ENCODE data around the gene RUNX2. TPM values are rescaled to one million over a fixed set of nuclear protein-coding genes. Genes with fewer than 3 reads are reported as not detected.
"Not testable (repeated sequence)": the region's sequence is repeated elsewhere in the genome, so short reads cannot be mapped to it uniquely, and the experiment has no call there.

The RUNX2 gene
- total RNA-seq, 2 experiments from 2014 or later = 5.1 to 6.3 TPM

DNA sequence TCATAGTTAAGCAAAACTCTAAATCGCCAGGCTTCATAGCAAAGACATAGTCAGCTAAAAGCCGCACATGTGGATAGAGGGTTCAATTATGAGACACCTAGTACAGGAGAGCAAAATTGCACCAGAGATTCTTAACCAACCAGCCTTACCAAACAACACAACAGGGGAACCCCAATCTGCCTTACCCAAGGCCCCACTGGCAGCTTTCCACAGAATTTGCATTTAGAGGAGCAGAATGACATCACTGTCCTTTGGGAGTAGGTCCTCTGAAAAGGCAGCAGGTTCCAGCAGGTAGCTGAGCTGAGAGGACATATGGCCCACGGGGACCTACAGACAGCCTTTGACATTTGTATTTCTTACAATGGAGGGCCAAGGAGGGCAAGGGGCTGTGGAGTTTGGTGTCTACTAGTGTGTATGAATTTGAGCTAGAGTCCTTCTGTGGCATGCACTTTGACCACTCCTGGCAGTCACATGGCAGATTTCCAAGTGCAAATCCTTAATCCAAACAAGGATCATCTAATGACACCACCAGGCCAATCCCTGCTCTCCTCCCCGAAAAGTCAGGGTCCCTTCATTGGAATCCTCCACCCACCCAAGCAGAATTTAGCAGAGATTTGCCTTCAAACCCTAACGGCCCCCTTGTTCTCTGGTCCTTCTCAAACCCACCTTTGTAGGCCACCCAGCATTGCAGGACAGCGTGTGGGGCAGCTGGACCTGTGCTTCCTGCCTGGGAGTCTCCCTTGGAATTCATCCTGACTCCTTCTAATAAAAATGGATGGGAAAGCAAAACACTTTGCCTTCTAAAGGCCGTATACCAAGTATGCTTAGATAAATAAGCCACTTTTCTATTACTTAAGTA, 220.8 kb downstream of the RUNX2 start:
- POLR2A ChIA-PET = no interaction called here
- H3K4me3 Mint-ChIP-seq = no peak overlapping the region
- no peak for ATAC-seq (ENCODE audit: low read depth)

DNA sequence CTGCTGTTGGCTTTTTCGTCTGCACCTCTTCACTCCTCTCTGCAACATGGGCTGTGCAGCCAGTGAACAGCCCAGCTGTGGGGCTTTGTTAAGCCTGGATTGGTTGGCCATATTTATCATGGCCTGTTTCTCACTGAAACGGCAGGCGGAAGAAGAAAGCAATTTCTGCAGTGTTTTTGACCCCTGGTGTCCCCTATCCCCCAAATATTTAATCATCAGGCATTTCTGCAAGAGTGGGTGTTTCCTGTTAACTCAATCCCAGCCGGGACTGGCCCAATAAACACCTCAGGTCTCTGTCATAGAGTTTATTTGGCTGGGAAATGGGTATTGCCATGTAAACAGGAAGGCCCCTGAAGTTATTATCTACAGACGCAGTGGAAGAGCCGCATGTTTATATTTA, 224.4 kb downstream of the RUNX2 start:
- Mint-ChIP-seq H3K4me3 (no peak overlapping the region), H3K4me1 (peaks cover 4% of the 10 kb centered on the region), H3K36me3 (no peaks in the 10 kb centered on the region), H3K9me3 (no peaks in the 10 kb centered on the region), H3K27ac (no peak overlapping the region), H3K27me3 (no peaks in the 10 kb centered on the region)
- DNase-seq (no peak), ATAC-seq (ENCODE audit: low read depth) (no peak)
- POLR2A ChIA-PET = no interaction called here

More for the DNA sequence above, 220.8 kb downstream of the RUNX2 start:
- DNase-seq = no peak
- no peaks in the 10 kb centered on the region for H3K27me3 Mint-ChIP-seq
- no peaks in the 10 kb centered on the region for H3K9me3 Mint-ChIP-seq
- no peaks in the 10 kb centered on the region for H3K36me3 Mint-ChIP-seq
- no peak overlapping the region for H3K27ac Mint-ChIP-seq
- peaks cover 1% of the 10 kb centered on the region for H3K4me1 Mint-ChIP-seq

DNA sequence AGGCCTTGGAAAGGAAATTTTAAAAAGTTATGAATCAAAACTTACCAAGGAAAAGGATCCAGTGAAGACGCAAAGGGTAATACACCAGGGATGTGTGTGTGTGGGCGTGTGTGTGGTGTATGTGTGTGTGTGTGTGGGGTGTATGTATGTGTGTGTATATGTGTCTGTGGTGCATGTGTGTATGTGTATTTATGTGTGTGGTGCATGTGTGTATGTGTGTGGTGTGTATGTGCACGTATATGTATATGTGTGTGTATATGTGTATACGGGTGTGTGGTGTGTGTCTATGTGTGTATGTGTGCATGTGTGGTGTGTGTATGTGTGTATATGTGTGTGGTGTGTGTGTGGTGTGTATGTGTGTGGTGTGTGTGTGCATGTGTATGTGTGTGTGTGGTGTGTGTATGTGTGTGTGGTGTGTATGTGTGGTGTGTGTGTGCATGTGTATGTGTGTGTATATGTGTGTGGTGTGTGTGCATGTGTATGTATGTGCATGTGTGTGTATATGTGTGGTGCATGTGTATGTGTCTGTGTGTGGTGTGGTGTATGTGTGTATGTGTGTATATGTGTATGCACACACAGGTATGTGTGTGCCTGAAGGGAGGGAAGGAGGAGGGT, 225.7 kb downstream of the RUNX2 start:
- POLR2A ChIA-PET = no interaction called here
- Mint-ChIP-seq H3K9me3 (no peaks in the 10 kb centered on the region), H3K4me3 (no peak overlapping the region), H3K27me3 (no peaks in the 10 kb centered on the region), H3K27ac (peak overlapping the region; percentile 2), H3K36me3 (no peaks in the 10 kb centered on the region), H3K4me1 (peaks cover 4% of the 10 kb centered on the region)
- no peak for ATAC-seq (ENCODE audit: low read depth)
- DNase-seq = no peak

DNA sequence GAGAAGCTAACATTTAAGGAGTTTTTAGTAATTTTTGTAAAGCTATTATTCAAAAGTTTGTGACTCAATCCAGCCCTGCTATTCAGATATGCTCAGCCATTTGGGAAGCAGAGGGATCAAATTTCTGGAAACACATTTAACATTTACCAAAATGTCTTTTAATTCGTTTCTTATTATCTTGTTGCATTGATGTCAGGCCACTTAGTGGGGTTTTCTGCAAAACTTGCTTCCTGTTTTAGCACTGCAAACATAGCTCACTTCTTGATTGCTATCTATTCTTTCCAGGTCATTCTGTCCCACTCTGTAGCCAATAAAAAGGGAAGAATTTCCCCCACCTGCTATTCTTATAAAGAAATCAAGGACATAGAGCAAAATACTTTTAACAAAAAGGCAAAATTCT, 226.5 kb downstream of the RUNX2 start:
- POLR2A ChIA-PET = no interaction called here
- no peak for ATAC-seq (ENCODE audit: low read depth)
- no peak for DNase-seq
- Mint-ChIP-seq H3K36me3 (no peaks in the 10 kb centered on the region), H3K4me3 (no peak overlapping the region), H3K27ac (no peak overlapping the region), H3K4me1 (peaks cover 4% of the 10 kb centered on the region), H3K27me3 (no peaks in the 10 kb centered on the region), H3K9me3 (no peaks in the 10 kb centered on the region)

DNA sequence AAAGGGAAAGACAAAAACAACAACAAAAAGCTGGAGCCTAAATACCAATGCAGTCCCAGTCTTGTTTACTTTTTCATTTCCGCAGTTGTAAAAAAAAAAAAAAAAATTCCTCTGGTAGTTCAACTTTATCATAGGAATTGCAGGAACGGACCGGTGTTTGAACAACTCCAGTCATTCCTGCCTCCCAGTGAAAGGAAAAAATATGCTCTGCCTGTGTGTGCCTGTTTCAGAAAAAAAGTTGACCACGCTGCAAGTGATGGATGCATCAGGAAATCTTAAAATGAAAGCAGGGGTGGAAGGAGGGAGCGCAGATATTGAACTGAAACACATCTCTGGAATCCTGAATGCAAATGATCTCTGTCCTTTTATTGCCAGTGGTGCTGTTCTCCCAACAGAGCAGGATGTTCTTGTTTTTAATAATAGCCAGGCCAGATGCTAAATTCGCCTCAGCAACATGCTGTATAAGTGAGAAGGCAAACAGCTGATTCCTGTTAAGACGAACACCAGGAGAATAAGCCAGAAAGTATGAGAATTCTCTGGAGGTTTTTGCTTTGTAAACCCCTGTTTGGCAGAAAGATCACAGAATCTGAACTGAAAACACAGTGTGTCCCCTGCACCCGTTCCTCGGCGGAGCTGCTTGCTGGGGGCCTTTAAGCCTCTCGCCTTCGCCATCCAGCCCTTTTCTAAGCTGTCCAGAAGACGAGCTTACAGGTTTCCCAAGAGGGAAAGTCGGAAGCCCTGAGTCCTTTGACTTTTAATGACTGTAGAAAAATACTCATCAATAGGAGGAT, 228.0 kb downstream of the RUNX2 start:
- H3K27ac Mint-ChIP-seq = no peak overlapping the region
- DNase-seq (no peak), ATAC-seq (ENCODE audit: low read depth) (no peak)
- H3K36me3 Mint-ChIP-seq = no peaks in the 10 kb centered on the region
- no peak overlapping the region for H3K4me3 Mint-ChIP-seq
- POLR2A ChIA-PET = no interaction called here
- peaks cover 4% of the 10 kb centered on the region for H3K4me1 Mint-ChIP-seq
- no peaks in the 10 kb centered on the region for H3K9me3 Mint-ChIP-seq
- no peaks in the 10 kb centered on the region for H3K27me3 Mint-ChIP-seq

DNA sequence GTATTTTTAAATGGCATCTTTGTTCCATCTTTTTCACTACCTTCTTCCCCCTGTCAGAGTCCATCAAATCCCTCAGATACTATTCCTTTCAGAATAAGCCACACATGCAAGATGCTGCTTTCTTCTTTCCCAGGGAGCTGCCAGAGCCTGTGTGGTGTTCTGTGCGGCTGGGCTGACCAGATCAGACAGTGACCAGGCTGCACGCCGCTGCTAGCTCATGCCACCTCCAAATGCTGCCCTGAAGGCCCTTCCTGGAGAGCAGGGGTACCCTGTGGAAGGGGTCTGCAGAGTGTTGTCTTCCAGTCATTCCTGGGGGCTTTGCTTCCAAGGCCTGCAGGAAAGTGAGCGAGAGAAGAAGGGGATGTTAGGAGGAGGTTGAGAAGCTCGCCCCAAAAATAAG, 228.7 kb downstream of the RUNX2 start:
- no peaks in the 10 kb centered on the region for H3K36me3 Mint-ChIP-seq
- H3K27me3 Mint-ChIP-seq = no peaks in the 10 kb centered on the region
- H3K9me3 Mint-ChIP-seq = no peaks in the 10 kb centered on the region
- ATAC-seq (ENCODE audit: low read depth) = no peak
- peaks cover 5% of the 10 kb centered on the region for H3K4me1 Mint-ChIP-seq
- H3K4me3 Mint-ChIP-seq = no peak overlapping the region
- no peak for DNase-seq
- POLR2A ChIA-PET = no interaction called here
- no peak overlapping the region for H3K27ac Mint-ChIP-seq

DNA sequence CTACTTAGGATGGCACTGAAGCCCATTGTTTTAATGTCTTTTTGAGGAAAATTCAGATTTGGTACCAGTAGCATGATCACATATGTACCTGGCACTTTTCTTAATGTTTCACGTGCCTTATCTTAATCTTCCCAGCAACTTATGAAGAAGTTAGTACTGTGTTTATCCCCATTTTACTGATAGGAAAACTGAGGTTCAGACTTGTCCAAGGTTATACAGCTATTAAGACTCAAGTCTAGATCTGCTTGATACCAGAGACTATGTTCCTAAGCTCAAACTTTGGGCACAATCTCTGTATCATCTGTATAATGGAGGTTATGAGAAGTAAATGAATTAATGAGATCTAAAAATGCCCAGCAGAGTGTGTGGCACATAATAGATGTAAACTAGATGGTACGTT, 229.3 kb downstream of the RUNX2 start:
- Mint-ChIP-seq H3K27me3 (no peaks in the 10 kb centered on the region), H3K4me3 (no peak overlapping the region), H3K4me1 (peaks cover 5% of the 10 kb centered on the region), H3K27ac (no peak overlapping the region), H3K36me3 (no peaks in the 10 kb centered on the region), H3K9me3 (no peaks in the 10 kb centered on the region)
- ATAC-seq (ENCODE audit: low read depth) (no peak), DNase-seq (no peak)
- POLR2A ChIA-PET = no interaction called here

DNA sequence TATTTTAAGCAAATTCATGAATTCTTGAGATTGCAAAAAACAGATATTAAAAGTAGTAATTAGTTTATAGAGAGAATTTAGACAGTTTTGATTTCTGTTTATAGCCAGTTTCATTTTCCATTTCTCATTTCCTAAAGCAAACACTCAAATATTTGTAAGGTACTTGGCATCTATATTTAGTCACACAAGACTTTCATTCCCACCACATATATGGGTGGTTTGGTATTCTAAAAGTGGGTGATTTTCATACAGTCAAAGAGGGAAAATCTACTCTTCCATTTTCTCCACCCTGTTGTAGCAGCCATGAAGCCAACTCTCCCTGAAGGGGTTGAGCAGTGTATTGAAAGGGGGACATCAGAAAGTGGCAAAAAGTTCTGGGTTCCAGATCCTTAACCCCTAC, 230.7 kb downstream of the RUNX2 start:
- peaks cover 5% of the 10 kb centered on the region for H3K4me1 Mint-ChIP-seq
- H3K27ac Mint-ChIP-seq = no peak overlapping the region
- ATAC-seq (ENCODE audit: low read depth) (no peak), DNase-seq (no peak)
- H3K9me3 Mint-ChIP-seq = no peaks in the 10 kb centered on the region
- no peaks in the 10 kb centered on the region for H3K27me3 Mint-ChIP-seq
- no peaks in the 10 kb centered on the region for H3K36me3 Mint-ChIP-seq
- POLR2A ChIA-PET = no interaction called here
- H3K4me3 Mint-ChIP-seq = no peak overlapping the region

DNA sequence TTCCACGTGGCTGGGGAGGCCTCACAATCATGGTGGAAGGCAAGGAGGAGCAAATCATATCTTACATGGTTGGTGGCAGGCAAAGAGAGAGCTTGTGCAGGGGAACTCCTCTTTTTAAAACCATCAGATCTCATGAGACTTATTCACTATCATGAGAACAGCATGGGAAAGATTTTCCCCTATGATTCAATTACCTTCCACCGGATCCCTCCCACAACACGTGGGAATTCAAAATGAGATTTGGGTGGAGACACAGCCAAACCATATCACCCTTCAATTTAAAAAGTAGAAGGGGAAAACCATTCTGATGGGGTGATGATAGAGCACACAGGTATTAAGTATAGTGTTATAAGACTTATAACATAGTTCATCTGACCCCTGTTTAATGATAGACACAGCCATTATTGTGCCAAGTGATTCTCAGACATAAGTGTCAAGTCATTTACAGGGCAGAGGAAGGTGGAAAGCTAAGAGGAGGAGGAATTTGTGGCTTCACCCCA, 232.2 kb downstream of the RUNX2 start:
- H3K27ac Mint-ChIP-seq; ATAC-seq (ENCODE audit: low read depth); H3K27me3 Mint-ChIP-seq; H3K4me3 Mint-ChIP-seq; H3K4me1 Mint-ChIP-seq; POLR2A ChIA-PET; H3K9me3 Mint-ChIP-seq; H3K36me3 Mint-ChIP-seq; DNase-seq: not testable (repeated sequence)

DNA sequence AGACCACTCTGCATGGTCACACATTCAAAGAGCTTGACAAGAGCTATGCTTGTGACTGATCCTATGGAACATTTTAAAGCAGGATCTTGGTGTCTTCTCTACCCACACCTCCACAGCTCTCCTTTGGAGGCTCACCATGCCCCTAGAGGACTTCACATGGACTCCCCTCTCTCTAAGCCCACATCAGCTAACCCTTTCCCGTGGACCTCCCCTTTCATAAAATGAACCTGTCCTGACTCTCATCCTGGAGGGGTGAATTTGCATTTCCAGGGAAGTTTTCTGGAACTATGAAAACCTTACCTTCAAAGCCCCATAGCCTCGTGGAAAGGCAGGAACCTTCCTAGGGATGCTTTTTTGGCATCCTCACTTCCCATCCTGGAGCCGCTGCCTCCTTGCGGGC, 234.0 kb downstream of the RUNX2 start:
- POLR2A ChIA-PET = interaction anchor here (0.8 kb wide), 1 partner anchor 74 kb away, joined by 3 read pairs; no protein-coding TSS in a partner anchor
- Mint-ChIP-seq H3K27ac (no peak overlapping the region), H3K4me3 (no peak overlapping the region), H3K36me3 (no peaks in the 10 kb centered on the region), H3K27me3 (no peaks in the 10 kb centered on the region), H3K4me1 (peaks cover 1% of the 10 kb centered on the region), H3K9me3 (peaks cover 1% of the 10 kb centered on the region)
- DNase-seq (no peak), ATAC-seq (ENCODE audit: low read depth) (no peak)

DNA sequence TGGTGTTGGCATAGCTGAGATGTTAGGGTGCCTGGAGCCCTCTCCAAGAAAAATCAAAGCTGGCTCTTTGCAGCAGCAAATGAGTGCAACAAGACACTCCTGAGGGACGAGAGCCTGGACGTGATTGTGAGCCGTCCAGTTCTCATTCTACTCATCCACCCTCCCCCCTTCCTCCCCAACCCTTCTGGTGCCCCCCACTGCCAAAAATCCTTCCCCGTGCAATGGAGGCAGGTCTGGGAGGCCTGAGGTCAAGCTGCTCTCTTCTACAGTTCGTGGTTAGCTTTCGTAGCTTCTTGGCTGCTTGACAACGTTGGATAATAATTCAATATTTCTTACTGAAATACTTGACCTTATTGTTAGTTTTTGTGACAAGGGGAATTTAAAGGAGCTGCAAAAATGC, 234.9 kb downstream of the RUNX2 start:
- H3K4me1 Mint-ChIP-seq = peaks cover 1% of the 10 kb centered on the region
- H3K9me3 Mint-ChIP-seq = peaks cover 1% of the 10 kb centered on the region
- no peak overlapping the region for H3K27ac Mint-ChIP-seq
- no peak for DNase-seq
- ATAC-seq (ENCODE audit: low read depth) = no peak
- POLR2A ChIA-PET = no interaction called here
- H3K36me3 Mint-ChIP-seq = no peaks in the 10 kb centered on the region
- no peak overlapping the region for H3K4me3 Mint-ChIP-seq
- H3K27me3 Mint-ChIP-seq = no peaks in the 10 kb centered on the region

DNA sequence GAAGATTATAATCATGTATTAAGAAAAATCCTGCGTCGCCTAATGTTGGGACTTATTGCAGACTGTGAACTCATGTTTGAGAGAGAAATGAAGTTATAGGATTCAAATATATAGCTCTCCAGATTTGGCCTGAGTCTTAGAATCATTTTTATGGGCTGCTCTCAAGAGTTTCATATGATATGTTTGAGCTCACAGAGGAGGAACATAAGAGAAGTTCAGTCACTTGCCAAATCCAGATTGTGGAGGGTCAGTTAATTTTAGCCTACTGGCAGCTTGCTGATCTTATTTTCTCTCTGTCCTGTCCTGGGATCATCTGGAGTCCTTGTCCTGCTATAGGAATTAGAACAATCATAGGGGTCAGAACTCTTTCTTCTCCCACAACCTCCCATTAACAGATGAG, 235.7 kb downstream of the RUNX2 start:
- Mint-ChIP-seq H3K36me3 (no peaks in the 10 kb centered on the region), H3K9me3 (peaks cover 1% of the 10 kb centered on the region), H3K4me3 (no peak overlapping the region), H3K27ac (no peak overlapping the region), H3K27me3 (no peaks in the 10 kb centered on the region), H3K4me1 (peaks cover 1% of the 10 kb centered on the region)
- POLR2A ChIA-PET = no interaction called here
- ATAC-seq (ENCODE audit: low read depth) (no peak), DNase-seq (no peak)

DNA sequence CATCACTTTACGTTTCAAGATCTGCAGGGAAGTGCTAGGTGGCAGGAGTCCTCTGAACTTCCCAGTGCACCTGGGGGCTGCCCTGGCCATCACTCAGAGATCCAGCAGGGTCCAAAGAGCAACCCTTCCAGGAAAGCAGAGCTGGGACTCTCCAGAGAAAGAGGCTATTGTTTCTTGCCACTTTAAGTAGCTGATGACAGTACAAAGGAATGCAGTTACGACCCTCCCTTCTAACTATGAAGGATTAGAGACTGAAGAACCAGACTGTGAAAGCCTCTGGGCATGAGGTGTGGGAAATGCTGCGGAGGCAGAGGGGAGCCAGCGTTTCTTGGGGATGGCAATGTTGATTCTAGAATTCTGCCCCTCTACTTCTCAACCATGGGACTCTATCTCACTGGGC, 238.8 kb downstream of the RUNX2 start:
- peaks cover 1% of the 10 kb centered on the region for H3K9me3 Mint-ChIP-seq
- DNase-seq (no peak), ATAC-seq (ENCODE audit: low read depth) (no peak)
- POLR2A ChIA-PET = no interaction called here
- no peaks in the 10 kb centered on the region for H3K4me1 Mint-ChIP-seq
- no peak overlapping the region for H3K27ac Mint-ChIP-seq
- H3K27me3 Mint-ChIP-seq = no peaks in the 10 kb centered on the region
- peaks cover 2% of the 10 kb centered on the region for H3K36me3 Mint-ChIP-seq
- no peak overlapping the region for H3K4me3 Mint-ChIP-seq
